IMR-90 (cell line): Measurements from ENCODE around the gene GAS6. TPM values are rescaled to one million over a fixed set of nuclear protein-coding genes. Genes with fewer than 3 reads are reported as not detected.

Source experiments
- ATAC-seq: fragments of 200-7000 bp; cut with Tn5 transposase; 2 replicates; pipeline ENCODE4 v1.9.1; 2020; ENCODE audit warnings: low read depth, mild to moderate bottlenecking, moderate library complexity
- BruUV-seq: library from RNA; stranded (reverse); fragments of 400-500 nt; replicated peaks from 2 replicates; lab custom pipeline; 2021; lab: Mats Ljungman, UMichigan
- CTCF ChIA-PET: fragments of 300-600 bp; formaldehyde crosslinking; extraction: SDS; loops from one replicate; lab custom pipeline; 2021; ENCODE audit warnings: antibody characterized with exemption; lab: Yijun Ruan, JAX
- POLR2A ChIA-PET: fragments of 300-600 bp; sonication (Branson Sonifier 250); formaldehyde crosslinking; loops from one replicate; lab custom pipeline; 2022; ENCODE audit warnings: antibody characterized with exemption; ENCODE audit not compliant: unreplicated experiment; lab: Charles Lee
- DNase-seq: peaks from one replicate; pipeline ENCODE4 v3.0.0; 2013
- H2AFZ ChIP-seq: replicated peaks from 2 replicates; pipeline ENCODE3; 2013; ENCODE audit warnings: low read length, mild to moderate bottlenecking; ENCODE audit not compliant: poor library complexity
- H2AK5ac ChIP-seq: 2 replicates; pipeline ENCODE4 v1.6.1; 2013; ENCODE audit warnings: low read depth, low read length, inconsistent platforms
- H2AK9ac ChIP-seq: replicated peaks from 2 replicates; pipeline ENCODE3; 2013; ENCODE audit warnings: mild to moderate bottlenecking, low read depth, low read length, moderate library complexity; ENCODE audit not compliant: poor library complexity
- H2BK120ac ChIP-seq: 2 replicates; pipeline ENCODE4 v1.6.1; 2013; ENCODE audit warnings: low read depth, low read length, inconsistent platforms
- H2BK15ac ChIP-seq: 3 replicates; pipeline ENCODE4 v1.6.1; 2013; ENCODE audit warnings: low read depth, low read length, inconsistent platforms
- H2BK20ac ChIP-seq: 2 replicates; pipeline ENCODE4 v1.6.1; 2013; ENCODE audit warnings: low read depth, mild to moderate bottlenecking, inconsistent platforms, low read length, moderate library complexity
- H2BK5ac ChIP-seq: 2 replicates; pipeline ENCODE4 v1.6.1; 2013; ENCODE audit warnings: mild to moderate bottlenecking, low read depth, low read length, inconsistent platforms; ENCODE audit not compliant: poor library complexity, severe bottlenecking
- H3K14ac ChIP-seq: replicated peaks from 2 replicates; pipeline ENCODE4 v1.6.1; 2013; ENCODE audit warnings: low read depth, low read length, inconsistent platforms
- H3K18ac ChIP-seq: 2 replicates; pipeline ENCODE4 v1.6.1; 2013; ENCODE audit warnings: low read depth, low read length, control low read depth
- H3K23ac ChIP-seq: 2 replicates; pipeline ENCODE4 v1.6.1; 2013; ENCODE audit warnings: low read depth, low read length, inconsistent platforms
- H3K27ac ChIP-seq: 2 replicates; pipeline ENCODE4 v1.5.1; 2013; ENCODE audit warnings: mild to moderate bottlenecking, control low read depth, low read length; ENCODE audit not compliant: insufficient read depth
- H3K27me3 ChIP-seq: 2 replicates; pipeline ENCODE4 v1.6.1; 2013; ENCODE audit warnings: low read length; ENCODE audit not compliant: control insufficient read depth, insufficient read depth
- H3K36me3 ChIP-seq: 2 replicates; pipeline ENCODE4 v1.6.1; 2013; ENCODE audit warnings: low read length, mixed read lengths; ENCODE audit not compliant: control insufficient read depth, insufficient read depth
- H3K4ac ChIP-seq: 2 replicates; pipeline ENCODE4 v1.6.1; 2013; ENCODE audit warnings: low read depth, low read length, inconsistent platforms
- H3K4me1 ChIP-seq: 2 replicates; pipeline ENCODE4 v1.6.1; 2013; ENCODE audit warnings: low read length, mixed read lengths; ENCODE audit not compliant: control insufficient read depth, insufficient read depth
- H3K4me2 ChIP-seq: 2 replicates; pipeline ENCODE4 v1.6.1; 2013; ENCODE audit warnings: low read depth, mild to moderate bottlenecking, control low read depth, low read length, moderate library complexity
- H3K4me3 ChIP-seq: 2 replicates; pipeline ENCODE4 v1.5.1; 2013; ENCODE audit warnings: low read depth, mild to moderate bottlenecking, control low read depth, low read length, moderate library complexity; ENCODE audit not compliant: insufficient read depth
- H3K56ac ChIP-seq: 2 replicates; pipeline ENCODE4 v1.6.1; 2013; ENCODE audit warnings: low read length, inconsistent platforms; ENCODE audit not compliant: insufficient read depth; ENCODE audit errors: extremely low read depth
- H3K79me1 ChIP-seq, 2 experiments: 2 replicates each; pipeline ENCODE4 v1.6.1; 2013; ENCODE audit warnings: low read length in 2 of 2, inconsistent platforms in 1 of 2, low read depth in 1 of 2
- H3K9ac ChIP-seq: 2 replicates; pipeline ENCODE4 v1.6.1; 2013; ENCODE audit warnings: low read depth, low read length, control low read depth
- H3K9me1 ChIP-seq: 2 replicates; pipeline ENCODE4 v1.6.1; 2013; ENCODE audit warnings: low read length, inconsistent platforms; ENCODE audit not compliant: insufficient read depth
- H3K9me3 ChIP-seq: 2 replicates; pipeline ENCODE4 v1.6.1; 2013; ENCODE audit warnings: low read length; ENCODE audit not compliant: control insufficient read depth, insufficient read depth
- H4K20me1 ChIP-seq: 2 replicates; pipeline ENCODE4 v1.6.1; 2013; ENCODE audit warnings: low read length, inconsistent platforms; ENCODE audit not compliant: insufficient read depth
- H4K5ac ChIP-seq: 2 replicates; pipeline ENCODE4 v1.6.1; 2013; ENCODE audit warnings: mild to moderate bottlenecking, low read depth, low read length, control low read depth
- H4K8ac ChIP-seq, 2 experiments: 2 replicates each; pipeline ENCODE4 v1.6.1; 2013; ENCODE audit warnings: low read depth in 2 of 2, low read length in 2 of 2, control low read depth in 1 of 2, inconsistent platforms in 1 of 2
- H4K91ac ChIP-seq: 2 replicates; pipeline ENCODE4 v1.6.1; 2013; ENCODE audit warnings: low read depth, low read length, inconsistent platforms; ENCODE audit not compliant: insufficient read depth
- BHLHE40 ChIP-seq: fragments of 150-350 bp; IDR thresholded peaks from 2 replicates; pipeline ENCODE4 v1.6.1; 2016; ENCODE audit warnings: mild to moderate bottlenecking, low read depth, low read length
- CHD1 ChIP-seq: IDR thresholded peaks from 2 replicates; pipeline ENCODE4 v1.6.1; 2012; ENCODE audit warnings: low read depth, low read length, improper control_type of control experiment
- ELK1 ChIP-seq: fragments of 150-350 bp; IDR thresholded peaks from 2 replicates; pipeline ENCODE4 v1.6.1; 2016; ENCODE audit warnings: low read depth, mild to moderate bottlenecking, low read length, moderate library complexity, borderline replicate concordance
- MAZ ChIP-seq: IDR thresholded peaks from 2 replicates; pipeline ENCODE4 v1.6.1; 2012; ENCODE audit warnings: low read depth, mild to moderate bottlenecking, low read length, improper control_type of control experiment, moderate library complexity, borderline replicate concordance
- NFE2L2 ChIP-seq: fragments of 150-350 bp; IDR thresholded peaks from 2 replicates; pipeline ENCODE4 v1.6.1; 2016; ENCODE audit warnings: low read depth, mild to moderate bottlenecking, low read length
- RFX5 ChIP-seq: IDR thresholded peaks from 2 replicates; pipeline ENCODE4 v1.8.0; 2012; ENCODE audit warnings: low read depth, mild to moderate bottlenecking, low read length, moderate library complexity
- WGBS, 2 experiments: methylation state at CpG; one replicate each; pipeline versions ENCODE4 v1.1.5 to v1.1.7; 2013; ENCODE audit warnings: missing lambda C conversion rate in 2 of 2; ENCODE audit not compliant: insufficient read length in 1 of 2; ENCODE audit errors: extremely low coverage in 2 of 2; 5-methylcytosine and 5-hydroxymethylcytosine counted together
- dilution Hi-C: fragments of 300-500 bp; cut with HindIII; formaldehyde crosslinking; loops from one replicate; pipeline ENCODE4 v1.14.3; 2018; ENCODE audit warnings: low sequenced_read_pairs; ENCODE audit not compliant: unreplicated experiment
- in situ Hi-C: fragments of 300-500 bp; cut with MboI; formaldehyde crosslinking; loops from 3 replicates; pipeline ENCODE4 v1.14.3; 2019; ENCODE audit warnings: low sequenced_read_pairs, inconsistent platforms, mixed read lengths
- intact Hi-C: fragments of 100-400 bp; cut with micrococcal nuclease; formaldehyde crosslinking; loops from 2 replicates; pipeline ENCODE4 v1.10.0; 2022
- polyA plus RNA-seq, 3 experiments: library from polyadenylated mRNA; depleted of rRNA; stranded (reverse); fragments of >200 nt; gene quantifications; 2 replicates each; pipeline ENCODE4 v1.2.3, GENCODE V29; 2012; ENCODE audit warnings: low replicate concordance in 1 of 3
- total RNA-seq: library from RNA; depleted of rRNA; stranded (reverse); fragments of >200 nt; gene quantifications from 2 replicates; pipeline ENCODE4 v1.2.3, GENCODE V29; 2012

GAS6 gene
- total and polyA plus RNA-seq, 2 of the 4 experiments (the other 2 are of a cell fraction), result 220 to 823 TPM

DNA sequence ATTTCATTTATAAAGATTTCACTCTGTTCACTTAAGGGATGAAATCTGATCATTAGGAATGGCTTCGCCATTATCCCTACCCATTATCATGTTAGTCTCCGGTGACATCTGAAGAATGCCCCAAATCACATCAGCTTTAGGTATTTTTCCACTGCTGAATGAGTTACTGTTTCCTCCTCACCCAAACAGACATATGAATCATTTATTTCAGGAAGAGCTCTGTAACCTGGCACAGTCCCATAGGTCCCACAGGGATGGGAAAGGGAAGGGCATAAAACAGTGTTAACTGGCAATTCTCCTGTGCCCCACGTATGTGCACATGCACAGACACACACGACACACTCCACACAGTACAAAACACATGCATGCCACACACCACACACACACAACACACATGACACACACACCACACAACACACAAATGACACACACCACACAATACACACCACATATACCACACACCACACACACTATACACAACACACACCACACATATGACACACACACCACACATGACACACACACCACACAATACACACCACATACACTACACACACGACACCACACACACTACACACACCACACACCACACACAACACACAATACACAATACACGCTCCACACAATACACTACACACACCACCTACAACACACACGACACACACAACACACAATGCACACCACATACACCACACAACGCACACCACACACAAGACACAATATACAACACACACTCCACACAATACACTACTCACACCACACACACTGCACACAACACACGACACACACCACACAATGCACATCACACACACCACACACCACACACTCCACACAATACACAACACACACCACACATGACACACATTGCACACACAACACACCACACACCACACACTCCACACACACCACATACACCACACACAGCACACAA is 89.4 kb downstream of the GAS6 start:
- POLR2A ChIA-PET, result no interaction called here
- CTCF ChIA-PET, result no interaction called here

More for the DNA sequence above, 89.4 kb downstream of the GAS6 start:
- no peak overlapping the region for H3K9ac ChIP-seq
- no peak overlapping the region for H4K5ac ChIP-seq
- H3K56ac ChIP-seq, result no peak overlapping the region
- H3K9me1 ChIP-seq, result peaks cover 9% of the 10 kb centered on the region
- no TSS peak for BruUV-seq
- ATAC-seq, result no peak
- H3K36me3 ChIP-seq, result no peaks in the 10 kb centered on the region
- H3K9me3 ChIP-seq, result peaks cover 5% of the 10 kb centered on the region; the same call in 1 of the 2 replicates
- peak overlapping the region; percentile 87 for H2BK5ac ChIP-seq
- peaks cover 0 to 5% of the 10 kb centered on the region in 2 experiments; a peak in 1 of 4 replicates for H3K79me1 ChIP-seq
- no peak overlapping the region for H2BK20ac ChIP-seq
- no peak overlapping the region for H3K23ac ChIP-seq
- peak overlapping the region; percentile 61; the same call in 1 of the 2 replicates for H3K14ac ChIP-seq
- H3K4me1 ChIP-seq, result no peaks in the 10 kb centered on the region
- no peak overlapping the region for H3K4me2 ChIP-seq
- peak overlapping the region; percentile 94 for H2AK5ac ChIP-seq
- H3K27ac ChIP-seq, result no peak overlapping the region
- peak overlapping the region; percentile 89 for H2AK9ac ChIP-seq
- H2BK120ac ChIP-seq, result no peak overlapping the region
- in situ Hi-C loops, result no loop called here
- peak; percentile 19 for DNase-seq
- dilution Hi-C loops, result no loop called here
- H3K4me3 ChIP-seq, result no peak overlapping the region
- WGBS, 2 experiments, result 74 to 100% methylated on average over 2 to 7 of the region's 9 CpGs
- peaks cover 15% of the 10 kb centered on the region for H3K27me3 ChIP-seq
- intact Hi-C loops, result no loop called here
- H3K18ac ChIP-seq, result no peak overlapping the region
- TF ChIP-seq RFX5 (no peak), BHLHE40 (no peak), MAZ (no peak), NFE2L2 (no peak), ELK1 (no peak), CHD1 (no peak)
- no peak overlapping the region for H4K8ac ChIP-seq
- no peaks in the 10 kb centered on the region for H4K20me1 ChIP-seq
- H2AFZ ChIP-seq, result peak overlapping the region; percentile 40
- no peak overlapping the region; the same call in 1 of the 2 replicates for H4K91ac ChIP-seq
- H2BK15ac ChIP-seq, result no peak overlapping the region; the same call in 2 of the 3 replicates
- H3K4ac ChIP-seq, result peak overlapping the region; percentile 23; the same call in 1 of the 2 replicates
